ENCODE results near the gene NUDT14.

Gene NUDT14

DNA sequence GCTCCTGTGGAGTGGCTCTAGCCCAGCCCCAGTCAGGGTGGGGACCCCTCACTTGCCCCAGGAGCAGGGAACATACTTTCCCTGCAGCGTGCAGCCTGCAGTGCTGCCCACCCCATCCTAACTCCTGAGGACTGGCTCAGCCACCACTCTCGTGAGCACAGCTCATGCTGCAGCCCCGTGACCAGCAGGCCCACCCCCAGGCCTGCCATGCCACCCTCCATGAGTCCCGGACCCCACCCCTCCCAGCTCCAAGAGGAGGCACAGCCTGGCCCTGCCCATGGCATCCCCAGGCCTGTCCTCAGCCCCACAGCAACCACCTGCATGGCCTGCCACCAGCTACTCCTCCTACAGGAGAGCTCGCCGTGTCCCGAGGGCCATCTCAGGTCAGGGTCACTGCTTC, 8.6 kb downstream of the NUDT14 start:
- DNase-seq: no peak

DNA sequence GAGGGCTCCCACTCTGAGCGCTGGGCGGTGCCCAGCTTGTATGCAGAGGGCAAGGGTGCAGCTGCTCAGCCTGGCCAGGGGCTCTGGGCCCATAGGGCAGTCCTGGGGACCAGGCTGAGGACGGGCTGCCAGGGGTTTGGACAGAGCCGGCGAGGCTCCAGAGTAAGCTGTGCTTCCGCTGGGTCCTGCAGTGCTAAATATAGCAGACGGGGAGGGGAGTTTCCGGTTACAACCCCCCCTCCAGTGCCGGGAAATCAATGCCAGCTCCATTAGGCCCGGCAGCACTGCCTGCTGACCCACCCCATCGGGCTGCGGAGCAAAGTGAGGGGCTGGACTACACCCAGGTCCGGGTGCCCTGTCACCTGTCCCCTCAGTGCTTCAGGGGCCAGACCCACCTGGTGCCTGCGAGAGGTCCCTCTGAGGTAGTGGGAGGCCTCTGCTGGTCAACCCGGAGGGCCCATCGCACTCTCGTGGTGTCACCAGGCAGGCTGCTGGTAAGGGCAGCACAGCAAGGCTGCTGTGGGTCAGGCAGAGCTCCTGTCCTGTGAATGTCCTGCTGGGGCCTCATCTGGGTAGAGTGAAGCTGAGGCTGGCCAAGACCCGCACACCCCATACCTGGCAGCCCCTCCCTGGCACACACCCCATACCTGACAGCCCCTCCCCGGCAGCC, 10.0 kb downstream of the NUDT14 start:
- no peak for DNase-seq

DNA sequence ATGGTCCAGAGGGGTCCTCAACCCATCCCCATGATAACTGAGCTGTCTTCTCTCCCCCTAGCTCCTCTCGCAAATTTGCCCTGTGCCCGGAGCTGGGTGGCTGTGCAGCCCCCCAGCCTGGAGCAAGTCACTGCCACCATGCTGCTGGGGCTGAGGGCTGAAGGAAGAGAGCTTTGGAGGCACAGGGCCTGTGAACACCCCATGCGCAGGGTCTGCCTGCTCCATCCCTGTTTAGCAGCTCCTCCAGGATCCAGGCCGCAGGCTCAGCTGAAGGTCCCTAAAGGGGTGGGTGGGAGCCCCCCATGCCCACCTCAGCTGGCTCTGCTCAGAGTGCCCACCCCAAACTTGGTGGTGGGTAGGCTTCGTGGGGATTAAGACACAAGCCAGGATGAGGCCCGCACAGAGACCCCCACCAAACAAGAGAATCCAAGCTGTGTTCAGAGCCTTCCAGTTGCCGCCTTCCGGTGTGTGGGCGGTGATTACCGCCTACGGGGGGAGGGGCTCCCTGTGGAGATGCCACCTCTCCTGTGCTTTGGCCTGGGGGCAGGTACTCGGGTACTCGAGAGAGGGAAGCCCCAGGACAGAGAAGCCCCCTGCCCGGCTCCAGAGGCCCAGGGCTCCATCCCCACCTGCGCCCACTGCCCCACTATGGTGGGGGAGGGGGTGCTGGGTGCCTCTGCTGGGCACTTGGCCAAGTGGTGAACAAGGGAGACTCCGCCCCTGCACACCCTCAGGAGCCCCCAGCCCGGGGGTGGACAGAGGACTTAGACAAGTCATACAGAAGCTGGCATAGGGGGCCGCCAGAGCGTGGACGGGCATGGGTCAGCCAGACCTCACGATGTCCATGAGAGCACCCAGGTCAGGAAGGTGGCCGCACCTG, 11.1 kb downstream of the NUDT14 start:
- DNase-seq: no peak

DNA sequence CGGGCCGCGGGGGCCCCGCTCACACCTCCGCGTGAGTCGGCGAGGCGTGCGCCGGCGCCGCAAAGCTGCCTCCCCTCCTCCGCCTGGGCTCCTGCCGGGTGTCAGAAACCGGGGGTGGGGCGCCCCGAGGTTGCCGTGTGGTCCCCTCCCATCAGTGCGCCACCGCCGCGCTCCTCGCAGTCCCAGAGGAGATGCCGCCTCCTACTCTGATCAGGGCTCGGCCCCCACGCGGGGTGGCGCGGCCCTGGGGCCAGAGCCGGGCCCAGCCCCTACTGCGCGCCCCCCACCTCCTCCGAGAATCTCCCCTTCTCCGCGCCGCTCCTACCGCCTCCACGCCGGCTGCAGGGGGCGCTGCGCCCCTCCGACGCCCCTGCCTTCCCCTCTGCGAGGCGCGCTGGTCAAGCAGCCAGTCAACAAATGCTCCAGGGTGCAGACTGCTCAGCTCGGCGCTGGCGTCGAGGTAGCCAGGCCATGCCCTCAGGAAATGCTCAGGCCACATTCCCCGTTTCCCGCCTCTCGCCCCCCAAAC, 12.1 kb downstream of the NUDT14 start:
- no peak for DNase-seq

DNA sequence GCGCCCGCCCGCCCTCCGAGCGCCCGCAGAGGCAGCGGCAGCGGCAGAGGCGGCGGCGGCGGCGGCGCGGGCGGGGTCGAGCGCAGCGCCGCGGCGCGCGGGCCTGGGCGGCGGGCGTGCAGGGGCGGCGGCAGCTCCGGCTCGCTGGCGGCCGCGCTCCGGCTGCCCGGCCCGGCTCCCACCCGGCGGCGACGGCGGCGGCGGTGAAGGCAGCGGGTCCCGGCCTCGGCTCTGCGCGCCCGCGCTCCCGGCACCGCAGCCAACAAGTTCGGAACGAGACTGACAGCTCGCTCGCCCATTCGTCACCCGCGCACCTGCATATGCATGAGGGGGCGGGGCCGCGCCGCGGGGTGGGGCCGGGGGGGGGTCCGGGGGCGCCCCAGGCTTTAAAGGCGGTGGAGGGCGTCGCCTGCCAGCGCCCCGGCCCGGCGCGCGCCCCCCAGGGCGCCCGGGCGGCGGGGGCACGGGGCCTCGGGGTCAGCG, 12.6 kb downstream of the NUDT14 start, which contains the start of gene JAG2:
TSS of gene JAG2 (minus strand) at position 281 of the 483 bp plus-strand sequence. CDS start 356 bp downstream, outside the sequence.
- peak; percentile 94 for DNase-seq

DNA sequence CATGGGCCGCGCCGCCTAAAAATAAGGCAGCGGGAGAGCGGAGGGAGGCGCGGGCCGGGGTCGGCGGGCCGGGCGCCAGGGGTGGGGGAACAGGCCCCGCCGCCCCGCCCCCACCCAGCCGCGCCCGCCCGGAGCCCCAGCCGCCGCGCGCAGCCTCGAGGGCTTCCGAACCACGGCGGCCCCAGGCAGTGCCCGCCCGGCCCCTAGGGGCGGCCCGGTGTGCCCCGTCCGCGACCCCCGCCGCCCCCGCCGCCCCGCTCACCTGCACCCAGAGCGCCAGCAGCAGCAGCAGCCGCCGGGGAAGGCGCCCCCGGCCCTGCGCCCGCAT, 13.1 kb downstream of the NUDT14 start:
- DNase-seq: no peak

DNA sequence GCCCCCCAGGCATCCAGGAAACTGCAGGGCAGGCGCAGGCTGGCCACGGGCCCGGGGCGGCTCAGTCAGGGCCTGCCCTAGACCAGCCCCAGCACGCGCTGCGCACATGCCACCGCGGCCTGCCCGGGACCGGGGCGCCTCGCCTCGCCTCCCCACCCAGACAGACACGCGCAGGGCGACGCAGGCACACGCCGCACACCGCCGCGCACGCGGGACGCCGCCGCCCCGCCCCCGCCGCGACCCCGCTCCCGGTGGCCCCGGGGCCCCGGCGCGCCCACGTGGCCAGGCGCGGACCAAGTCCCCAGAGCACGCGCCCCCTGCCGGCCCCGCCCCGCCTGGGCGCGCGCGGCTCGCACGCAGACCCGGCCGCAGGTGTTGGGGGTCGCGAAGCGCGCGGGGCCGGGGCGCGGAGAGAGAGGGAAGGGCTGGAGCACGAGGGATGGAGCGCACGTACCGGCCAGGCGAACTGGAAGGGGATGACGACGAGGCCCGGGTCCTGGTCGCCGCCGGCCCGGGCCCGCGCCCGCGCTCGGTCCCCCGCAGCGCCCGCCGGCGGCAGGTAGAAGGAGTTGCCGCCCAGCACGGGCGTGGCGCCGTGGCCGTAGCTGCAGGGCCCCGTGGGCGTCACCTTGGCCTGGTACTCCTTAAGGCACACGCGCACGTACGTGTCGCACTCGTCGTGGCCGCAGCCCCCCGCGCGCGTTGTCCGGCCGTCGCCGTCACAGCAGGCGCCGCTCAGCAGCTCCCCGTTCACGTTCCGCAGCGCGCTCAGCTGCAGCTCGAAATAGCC, 13.6 kb downstream of the NUDT14 start:
- no peak for DNase-seq

DNA sequence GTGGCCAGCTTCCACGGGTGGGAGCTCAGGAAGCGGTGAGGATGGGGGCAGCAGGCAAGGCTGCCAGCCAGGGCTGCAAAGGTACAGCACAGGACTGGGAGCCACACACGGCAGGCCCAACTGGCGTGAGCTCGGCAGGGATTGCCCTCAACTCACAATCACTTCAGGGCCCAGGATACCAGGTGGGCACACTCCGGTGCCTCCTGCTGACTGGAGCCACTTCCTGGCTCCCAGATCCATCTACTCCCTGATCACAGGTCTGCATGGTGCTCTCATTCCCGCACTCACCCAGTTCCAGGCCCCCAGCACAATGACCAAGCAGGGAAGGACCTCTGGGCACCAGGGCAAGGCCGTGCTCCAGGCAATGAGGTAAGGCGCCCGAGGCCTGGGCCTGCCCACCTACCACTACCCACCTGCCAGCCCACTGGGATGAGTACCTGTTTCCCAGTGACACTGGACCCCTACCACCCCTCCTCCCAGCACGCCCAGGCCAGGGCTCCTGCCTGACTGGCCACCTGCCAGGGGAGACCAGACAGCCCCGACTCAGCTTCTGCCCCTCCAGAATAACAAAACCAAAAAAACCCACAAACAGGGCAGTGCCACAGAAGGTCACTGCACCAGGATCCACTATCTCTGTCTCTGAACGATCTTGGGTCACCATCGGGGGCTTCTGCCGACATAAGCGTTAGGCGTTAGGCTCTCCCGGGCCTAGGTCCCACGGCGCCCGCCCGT, 14.4 kb downstream of the NUDT14 start:
- no peak for DNase-seq

DNA sequence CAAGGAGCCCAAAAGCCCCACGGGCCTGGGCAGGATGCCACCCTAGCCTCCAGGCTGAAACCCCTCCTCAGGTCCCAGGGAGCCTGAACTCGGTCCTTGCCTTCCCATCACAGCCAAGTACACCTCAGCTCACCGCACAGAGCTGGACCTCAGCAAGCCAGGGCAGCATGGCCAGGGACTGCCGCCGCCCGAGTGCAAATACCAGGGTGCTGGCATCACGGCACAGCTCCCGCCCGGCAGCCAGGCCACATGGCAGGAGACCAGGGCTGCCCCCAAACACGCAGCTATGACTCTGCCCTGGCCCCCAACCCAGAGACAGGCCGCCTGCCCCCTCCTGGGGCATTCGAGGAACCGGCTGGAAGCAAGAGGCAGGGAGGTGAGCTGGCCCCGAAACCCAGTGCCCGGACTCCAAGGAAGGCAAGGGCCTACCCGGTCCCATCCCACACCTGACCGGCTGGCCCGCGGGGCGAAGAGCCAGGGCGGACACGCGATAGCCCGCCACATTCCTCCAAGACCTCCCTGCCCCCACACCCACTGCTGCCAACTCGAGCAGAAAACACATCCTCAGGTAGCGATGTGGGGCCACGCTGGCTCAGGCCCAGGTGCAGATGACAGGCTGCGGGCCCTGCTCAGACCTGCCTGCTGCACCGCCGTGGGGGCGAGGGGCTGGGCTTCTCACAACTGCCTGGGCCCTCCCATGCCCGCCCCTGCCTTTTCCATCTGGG, 15.2 kb downstream of the NUDT14 start:
- DNase-seq: no peak

DNA sequence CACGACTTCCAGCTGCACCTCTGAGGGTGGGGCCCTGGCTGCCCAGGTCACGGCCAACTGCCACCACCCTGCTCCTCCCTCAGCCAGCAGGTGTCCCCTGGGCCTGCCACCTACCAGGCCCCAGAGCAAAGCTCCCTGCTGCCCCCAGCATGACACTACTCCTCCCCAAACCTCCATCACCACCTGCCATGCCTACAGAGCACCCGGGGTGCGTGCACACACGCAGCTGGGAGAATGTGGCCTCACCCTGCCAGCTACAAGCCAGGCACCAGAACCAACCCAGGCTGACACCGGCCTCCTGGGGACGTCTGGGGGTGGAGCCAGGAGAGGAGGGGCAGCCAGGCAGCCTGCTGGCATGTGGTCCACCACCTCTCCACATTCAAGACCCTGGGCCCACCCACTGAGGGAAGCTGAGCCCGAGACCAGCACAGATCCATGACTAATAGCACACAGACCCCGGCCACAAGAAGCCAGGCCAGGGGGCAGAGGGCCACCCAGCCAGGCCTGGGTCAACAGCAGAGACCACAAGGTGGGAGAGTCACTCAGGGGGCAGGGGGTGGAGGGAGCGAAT, 15.9 kb downstream of the NUDT14 start:
- DNase-seq: no peak

DNA sequence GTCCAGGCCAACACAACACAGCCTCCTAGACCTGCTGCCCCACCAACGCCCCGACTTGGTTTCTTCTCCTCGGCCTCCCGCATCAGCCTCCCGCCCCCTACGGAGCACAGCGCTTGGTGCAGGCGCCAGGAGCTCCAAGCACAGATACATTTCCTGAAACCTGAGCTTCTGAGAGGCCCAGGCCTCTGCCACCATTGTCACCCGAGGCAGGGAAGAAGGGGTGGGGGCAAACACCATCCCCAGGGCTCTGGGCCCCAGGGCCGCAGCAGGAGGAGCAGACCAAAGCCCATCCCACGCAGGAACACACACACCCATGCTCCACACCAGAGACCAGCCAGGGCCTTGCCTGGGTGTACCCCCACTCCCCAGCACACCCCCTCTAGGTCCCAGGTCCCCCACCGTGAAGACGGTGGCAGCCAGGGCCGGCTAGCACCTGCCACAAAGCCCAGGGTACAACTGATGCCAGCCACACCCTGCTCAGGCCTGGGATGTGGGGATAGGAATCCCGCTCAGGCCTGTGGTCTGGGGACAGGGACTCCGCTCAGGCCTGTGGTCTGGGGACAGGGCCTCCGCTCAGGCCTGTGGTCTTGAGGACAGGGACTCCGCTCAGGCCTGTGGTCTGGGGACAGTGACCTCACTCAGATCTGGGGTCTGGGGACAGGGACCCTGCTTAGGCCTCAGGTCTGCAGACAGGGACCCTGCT, 17.9 kb downstream of the NUDT14 start:
- no peak for DNase-seq

DNA sequence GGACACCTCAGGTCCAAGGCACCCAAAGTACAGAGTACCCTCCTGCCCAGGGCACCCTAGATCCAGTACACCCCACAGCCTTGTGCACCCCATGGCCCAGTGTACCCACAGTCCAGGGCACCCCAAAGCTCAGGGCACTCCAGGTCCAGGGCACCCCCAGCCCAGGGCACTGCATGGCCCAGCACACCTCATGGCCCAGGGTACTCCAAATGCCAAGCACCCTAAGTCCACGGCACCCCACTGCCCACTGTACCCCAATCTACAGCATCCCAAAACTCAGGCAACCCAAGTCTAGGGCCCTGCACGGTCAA, 18.5 kb downstream of the NUDT14 start:
- no peak for DNase-seq

DNA sequence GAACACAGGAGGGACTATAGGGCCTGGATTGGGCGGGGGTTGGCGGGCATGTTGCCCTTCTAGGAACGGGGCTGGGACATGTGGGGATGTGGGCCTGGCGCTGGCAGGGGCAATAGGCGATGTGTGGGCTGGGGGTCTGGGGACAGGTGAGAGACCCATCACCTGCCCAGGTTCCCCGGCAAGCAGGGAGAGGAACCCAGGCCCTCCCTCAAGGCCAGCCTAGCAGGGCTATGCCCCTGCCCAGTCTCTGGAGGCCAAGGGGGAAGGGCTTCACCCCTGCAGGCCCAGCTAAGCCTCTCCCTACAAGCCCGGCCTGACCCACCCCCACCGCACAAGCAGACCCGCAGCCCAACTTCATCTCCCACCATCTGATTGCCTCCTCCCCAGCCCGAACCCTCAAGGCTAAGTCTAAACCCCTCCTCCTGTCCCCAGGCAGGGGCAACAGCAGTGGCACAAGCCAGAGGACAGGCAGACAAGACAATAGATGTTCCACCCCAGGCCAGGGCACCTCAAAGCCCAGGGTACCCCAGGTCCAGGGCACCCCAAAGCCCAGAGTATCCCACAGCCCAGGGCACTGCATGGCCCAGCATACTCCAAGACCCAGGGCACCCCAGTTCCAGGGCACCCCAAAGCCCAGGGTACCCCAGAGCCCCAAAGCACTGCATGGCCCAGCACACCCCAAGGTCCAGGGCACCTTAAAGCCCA, 19.0 kb downstream of the NUDT14 start:
- no peak for DNase-seq

DNA sequence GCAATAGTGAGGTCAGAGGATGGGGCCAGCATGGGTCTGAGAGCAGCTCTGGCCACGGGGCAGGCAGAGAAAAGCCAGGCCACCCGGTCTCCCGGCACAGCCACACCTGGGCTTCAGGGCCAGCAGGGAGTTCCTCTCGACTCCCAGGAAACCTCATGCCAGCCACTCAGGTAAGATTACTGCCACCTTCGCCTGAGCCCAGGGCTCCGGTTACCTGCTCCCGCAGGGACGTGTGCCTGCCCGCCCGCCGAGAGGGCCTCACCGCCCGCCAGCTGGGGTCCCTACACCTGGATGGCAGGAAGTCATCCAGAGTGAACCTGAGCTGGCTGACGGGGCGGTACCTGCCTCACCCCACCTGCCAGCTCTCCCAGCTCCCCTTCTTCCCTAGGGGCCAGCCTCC, 19.8 kb downstream of the NUDT14 start:
- DNase-seq: no peak

DNA sequence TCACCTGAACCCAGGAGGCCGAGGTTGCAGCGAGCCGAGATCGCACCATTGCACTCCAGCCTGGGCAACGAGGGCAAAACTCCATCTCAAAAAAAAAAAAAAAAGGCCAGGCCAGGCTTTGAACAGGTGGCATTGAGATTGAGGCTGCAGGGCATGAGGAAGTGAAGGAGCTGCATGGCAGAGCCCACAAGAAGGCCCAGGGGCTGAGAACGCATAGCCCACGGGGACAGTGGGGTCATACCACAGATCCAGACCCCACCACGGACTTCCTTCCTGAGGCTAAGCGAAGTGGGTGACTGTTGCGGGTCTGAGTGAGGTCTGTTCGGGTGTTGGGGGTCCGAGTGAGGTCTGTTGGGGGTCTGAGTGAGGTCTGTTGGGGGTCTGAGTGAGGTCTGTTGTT, 20.3 kb downstream of the NUDT14 start:
- DNase-seq: no peak

DNA sequence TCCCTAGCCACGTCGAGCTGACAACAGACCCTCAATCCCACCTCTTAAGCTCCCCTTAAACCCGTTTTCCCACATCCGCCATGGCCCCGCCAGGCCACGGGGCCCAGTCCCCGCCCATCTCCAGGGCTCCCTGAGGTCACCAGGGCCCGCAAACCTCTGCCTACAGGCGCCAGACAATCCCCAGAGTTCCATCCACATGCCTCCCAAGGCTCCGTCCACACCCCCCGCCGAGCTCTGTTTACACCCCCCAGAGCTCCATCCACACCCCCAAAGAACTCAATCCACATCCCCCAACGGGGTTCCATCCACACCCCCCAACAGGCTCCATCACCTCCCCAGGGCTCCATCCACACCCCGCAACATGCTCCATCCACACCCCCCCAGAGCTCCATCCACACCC, 21.8 kb downstream of the NUDT14 start:
- no peak for DNase-seq

DNA sequence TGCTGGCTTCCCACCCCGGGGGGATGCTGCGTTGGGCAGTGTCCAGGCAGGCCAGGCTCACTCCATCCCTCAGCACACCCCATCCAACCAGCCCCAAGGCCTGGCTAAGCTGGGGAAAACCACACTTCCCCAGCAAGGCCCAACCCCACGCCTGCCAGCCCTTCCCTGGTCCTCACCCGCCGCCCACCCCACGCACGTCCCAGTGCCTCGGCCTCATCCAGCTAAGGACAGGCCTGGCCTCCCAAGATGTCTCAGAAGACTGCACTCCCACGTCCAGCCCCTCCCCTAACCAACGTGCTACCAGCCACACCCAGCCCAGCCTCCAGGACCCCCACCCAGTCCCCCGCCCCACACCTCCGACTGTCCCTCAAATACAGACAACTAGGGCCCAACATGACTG, 22.3 kb downstream of the NUDT14 start:
- no peak for DNase-seq

DNA sequence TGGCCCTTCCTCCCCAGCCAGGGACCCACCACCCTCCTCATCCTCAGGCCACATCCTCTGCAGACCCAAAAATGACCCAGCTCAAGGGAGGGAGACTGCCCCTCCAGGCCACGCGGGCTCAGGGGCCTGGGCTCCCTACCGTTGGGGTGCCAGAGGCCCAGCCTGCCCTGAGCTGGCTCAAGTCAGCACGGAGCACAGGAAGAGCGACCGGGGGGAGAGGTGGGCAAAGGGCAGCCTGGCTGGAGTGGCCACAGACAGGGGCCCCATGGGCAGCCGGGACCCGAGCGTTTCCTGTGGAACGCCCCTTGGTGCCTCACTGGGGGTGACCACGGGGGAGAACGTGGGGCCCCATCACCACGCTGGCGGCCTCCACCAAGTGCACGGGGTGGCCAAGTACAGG, 23.2 kb downstream of the NUDT14 start:
- no peak for DNase-seq

DNA sequence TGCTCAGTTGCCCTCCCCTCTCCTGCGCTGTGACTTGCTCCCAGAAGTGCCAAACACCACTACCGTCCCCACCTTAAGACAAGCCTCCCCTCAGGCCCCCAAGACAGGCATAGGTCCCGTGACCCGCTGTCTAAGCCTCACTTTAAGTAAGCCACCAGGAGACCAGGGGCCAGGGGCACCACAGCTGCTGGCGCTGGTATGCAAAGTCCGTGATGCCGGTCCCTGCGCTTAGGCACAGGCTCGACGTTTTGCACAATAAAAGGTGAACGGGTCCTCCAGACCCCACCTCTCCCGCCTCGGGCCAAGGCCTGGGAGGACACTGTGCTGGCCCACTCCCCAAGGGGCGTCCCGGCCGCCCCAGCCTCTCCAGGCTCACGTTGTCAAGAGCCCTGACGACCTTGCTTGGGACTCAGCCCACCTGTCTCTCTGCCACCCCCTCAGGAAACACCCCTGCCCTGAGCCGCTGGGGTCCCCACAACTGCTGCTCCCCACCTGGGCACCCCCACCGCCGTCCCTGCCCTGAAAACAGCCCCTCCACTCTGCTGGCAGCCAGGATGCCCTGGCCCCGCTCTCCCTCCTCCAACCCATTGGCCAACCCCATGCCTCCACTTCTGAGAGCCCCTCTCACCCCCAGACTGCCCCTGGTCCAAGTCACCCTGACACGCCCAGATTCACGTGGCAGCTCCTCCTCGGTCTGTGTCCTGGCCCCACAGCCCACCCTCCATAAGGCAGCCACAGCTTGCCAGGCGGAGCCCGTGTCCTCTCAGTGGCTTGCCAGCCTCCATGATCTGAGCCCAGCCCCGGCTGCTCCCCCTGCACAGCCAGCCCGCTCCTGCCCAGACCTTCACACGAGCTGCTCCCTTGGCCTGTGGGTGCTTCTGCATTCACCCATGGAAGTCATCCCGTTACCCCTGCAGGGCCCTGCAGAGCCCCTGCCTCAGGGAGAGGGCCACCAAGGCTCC, 24.4 kb downstream of the NUDT14 start:
- no peak for DNase-seq

Measured in 8988T (cell line).